GM11168 (cell line): ENCODE results near the gene SLC6A9.

Experiments used
- in situ Hi-C: fragments of 300-500 bp; cut with MboI; formaldehyde crosslinking; loops from one replicate; pipeline ENCODE4 v1.12.0; 2022; ENCODE audit warnings: low sequenced_read_pairs; ENCODE audit not compliant: unreplicated experiment

Gene SLC6A9

DNA sequence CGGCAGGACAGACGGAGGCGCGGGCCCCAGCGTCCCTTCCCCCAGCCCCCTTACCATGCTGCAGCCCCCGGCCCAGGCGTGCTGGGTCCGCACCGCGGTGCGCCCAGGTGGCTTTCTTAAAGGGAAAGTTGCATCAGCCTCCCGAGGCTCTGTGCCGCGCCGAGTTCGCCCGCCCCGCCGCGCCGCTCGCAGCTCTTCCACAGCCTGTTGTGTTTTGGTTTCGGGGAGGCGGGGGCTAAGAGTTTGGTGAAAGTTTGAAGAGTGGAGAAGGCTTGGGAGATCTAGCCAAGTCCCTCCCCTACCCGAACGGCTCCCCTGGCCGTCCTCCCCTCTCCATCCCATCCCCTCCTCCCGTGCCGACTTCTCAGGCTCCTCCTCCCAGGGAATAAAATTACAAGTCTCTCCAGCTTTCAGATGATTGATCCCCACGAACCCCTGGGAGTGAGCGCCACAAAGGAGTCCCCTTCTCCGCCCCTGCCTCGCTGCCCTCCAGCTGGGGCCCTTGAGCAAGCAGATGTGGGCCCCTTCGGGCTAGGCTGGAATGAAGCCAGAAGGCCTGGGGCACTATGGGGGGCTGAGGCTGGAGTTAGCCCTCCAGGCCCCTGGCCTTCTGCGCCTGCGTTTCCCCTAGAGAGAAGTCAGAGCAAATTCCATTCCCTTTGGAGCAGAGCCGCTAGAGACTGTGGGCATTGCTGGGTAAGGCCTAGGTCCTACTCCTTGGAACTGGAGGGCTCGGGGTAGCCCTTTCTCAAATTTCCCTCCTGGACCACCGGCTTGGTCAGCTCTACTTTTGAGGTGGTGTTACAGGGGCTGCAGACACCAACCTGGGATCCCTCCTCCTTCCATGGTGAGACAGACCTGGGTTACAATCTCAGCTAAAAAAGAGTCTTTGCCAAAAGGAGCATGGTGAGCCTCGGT lies at the start of gene SLC6A9:
Gene SLC6A9, minus strand, starts transcription at position 211 of the 918 bp plus-strand sequence. CDS start 7,185 bp downstream, outside the sequence.
- in situ Hi-C loops, result no loop called here

DNA sequence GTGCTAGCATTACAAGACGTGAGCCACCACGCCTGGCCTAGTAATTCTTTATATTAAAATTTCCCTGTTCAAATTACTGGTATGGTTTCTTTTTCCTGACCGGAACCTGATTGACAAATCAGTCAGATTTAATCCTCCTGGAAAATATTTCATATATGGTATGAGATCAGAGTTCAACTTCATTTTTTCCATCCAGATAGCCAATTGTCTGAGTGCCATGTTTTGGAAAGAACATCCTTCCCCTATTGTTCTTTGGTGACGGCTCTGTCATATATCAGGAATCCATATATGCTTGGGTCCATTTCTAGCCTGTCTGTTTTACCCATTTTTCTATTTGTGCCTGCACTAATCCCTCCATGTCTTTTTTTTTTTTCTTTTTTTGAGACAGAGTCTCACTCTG lies 48.3 kb upstream of the SLC6A9 start:
- in situ Hi-C loops, result no loop called here

DNA sequence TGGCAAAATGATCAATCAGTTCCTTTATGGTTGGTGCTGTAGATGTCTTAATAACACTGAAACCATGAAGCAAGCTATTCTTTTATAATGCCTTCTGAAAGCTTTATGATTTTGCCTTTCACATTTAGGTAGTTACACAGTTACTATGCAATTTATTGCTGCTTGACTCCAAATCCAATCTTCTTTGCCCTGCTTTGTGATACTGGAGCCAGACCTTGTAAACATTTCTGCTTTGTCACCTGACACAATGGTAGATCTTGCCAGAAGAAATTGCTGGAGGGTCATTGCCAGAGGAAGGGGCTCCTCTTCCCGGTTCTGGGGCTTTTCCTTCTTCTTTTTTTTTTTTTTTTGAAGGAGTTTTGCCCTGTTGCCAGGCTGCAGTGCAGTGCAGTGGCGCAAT lies 46.8 kb upstream of the SLC6A9 start:
- in situ Hi-C loops, result no loop called here

DNA sequence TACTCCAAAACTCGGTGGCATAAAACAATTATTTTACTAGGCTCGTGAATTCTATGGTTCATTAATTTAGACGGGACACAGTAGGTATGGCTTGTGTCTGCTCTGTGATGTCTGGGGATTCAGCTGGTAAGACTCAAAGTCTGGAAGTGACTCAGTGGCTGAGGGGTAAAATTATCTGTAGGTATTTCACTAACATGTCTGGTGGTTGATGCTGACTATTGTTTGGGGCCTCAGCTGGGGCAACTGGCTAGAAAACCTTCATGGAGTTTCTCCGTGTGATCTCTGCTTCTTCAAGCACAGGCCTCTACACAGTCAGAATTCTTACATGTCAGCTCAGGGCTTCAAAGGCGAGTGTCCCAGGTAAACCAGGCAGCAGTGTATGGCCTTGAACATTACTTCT lies 46.2 kb upstream of the SLC6A9 start:
- in situ Hi-C loops, result no loop called here

DNA sequence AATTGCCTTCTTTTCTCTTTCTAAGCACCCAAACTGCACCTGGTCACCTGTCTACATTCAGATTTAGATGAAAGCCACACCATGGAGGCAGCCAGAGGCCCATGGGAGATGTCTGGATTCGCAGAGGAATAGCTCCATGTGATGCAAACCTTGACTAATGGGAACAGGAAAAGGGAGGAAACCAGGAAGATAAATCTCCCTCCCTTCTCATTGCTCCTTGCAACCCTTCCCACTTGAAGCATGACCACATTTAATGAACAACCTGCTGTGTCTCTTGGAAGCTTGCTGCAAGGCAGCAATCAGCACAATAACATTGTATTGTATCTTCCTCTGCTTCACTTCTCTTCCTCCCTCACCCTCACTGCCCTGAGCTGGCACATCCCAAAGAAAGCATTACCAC lies 44.8 kb upstream of the SLC6A9 start:
- in situ Hi-C loops, result no loop called here

DNA sequence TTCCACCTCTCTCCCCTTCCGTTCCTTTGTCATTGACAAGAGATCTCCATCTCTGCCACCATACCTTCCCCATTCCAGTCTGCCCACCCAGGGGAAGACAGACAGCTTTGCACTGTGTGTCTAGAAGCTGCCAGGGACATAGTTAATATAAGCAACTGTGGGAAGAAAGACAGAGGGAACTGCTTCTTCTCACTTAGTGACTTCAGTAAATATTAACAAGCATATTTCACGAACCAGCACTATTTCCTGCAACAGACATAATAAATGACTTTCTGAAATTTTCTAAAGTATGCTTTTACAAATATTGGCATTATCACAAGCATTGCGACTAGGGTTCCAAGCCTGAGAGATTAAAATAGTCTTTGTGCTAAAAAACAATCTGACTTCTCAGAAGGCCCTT lies 43.2 kb upstream of the SLC6A9 start:
- in situ Hi-C loops, result no loop called here

DNA sequence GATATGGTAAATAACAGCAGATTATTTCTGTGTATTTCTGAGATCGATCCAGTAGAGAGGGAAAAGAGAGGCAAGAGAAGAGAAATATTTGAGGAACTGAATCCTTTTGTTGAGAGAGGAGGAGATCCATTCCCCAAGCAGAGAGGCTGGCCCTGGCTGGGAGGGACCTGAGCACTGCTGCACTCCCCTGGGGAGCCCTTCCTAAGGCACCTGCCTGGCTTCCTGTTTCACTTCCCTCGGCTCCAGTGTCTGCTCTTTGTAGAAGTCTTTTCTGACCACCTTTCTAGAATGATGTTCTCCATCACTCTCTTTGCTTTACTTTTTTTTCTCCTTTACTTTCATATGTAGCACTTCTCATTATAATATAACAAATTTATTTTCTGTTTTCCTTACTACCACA lies 42.3 kb upstream of the SLC6A9 start:
- in situ Hi-C loops, result no loop called here

DNA sequence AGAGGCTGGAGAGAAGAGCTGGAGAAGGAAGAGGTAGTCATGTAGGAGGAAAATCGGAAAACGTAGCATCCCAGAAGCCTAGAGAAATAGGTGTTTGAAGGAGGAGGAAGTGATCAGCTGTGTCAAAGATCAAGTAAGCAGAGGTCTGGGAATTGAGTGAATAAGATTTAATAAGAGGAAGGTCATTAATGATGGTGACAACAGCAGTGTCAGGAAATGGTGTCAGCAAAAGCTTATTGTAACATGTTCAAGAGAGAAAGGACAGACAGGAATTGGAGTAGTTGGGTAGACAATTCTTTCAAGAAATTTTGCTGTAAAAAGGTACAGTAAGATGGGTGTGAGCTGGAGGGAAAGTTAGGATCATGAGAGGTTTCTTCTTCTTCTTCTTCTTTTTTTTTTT lies 41.6 kb upstream of the SLC6A9 start:
- in situ Hi-C loops, result no loop called here

DNA sequence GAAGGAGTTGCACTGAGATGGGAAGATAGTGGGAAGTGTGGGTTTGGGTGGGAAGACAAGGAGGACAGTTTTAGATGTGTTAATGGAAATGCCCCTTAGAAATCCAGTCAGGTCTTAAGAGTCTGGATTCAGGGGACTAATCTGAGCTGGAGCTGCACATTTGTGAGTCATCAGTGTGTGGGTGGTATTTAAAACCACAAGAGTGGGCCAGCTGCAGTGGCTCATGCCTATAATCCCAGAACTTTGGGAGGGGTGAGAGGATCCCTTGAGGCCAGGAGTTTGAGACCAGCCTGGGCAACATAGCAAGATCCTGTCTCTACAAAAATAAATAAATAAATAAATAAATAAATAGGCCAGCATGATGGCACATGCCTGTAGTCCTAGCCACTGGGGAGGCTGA lies 40.9 kb upstream of the SLC6A9 start:
- in situ Hi-C loops, result no loop called here

DNA sequence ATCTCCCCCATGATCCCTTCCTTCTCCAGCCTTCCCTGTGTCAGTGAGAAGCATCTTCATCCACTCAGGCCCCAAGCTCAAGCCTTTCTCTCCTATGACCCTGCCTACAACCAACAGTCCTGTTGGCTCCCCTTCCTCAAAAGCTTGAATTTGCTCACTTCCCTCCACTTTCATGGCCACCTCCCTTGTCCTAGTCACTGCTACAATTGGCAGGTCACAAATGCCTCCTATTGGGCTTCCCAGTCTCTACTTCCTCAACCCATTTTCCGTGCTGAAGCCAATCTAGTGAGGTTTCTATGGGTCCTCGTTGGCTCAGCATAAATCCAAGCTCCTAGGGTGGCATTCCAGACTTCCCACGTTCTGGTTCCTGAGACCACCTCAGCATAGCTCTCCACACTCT lies 40.2 kb upstream of the SLC6A9 start:
- in situ Hi-C loops, result no loop called here

DNA sequence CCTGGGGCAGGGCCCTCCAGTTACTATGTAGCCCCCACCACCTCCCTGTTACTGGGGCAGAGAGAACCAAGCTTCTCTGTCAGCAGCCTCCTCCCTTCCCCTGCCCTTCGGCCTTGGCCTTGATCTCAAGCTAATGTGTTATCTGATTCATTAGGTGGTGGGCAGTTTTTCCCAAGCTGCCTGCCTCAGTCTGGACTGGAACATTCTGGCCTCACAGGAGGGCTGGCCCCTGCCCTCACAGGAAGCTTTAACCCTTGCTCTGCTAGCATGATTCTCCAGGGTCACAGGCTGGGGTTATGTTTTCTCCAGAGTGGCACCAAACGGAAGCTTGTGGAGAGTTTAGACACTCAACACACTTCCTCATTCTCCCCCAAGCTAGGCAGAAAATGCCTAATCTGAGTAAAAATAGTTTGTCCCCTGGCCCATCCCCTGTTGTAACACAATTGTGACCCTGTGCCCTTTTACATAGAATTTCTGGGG lies 37.2 kb upstream of the SLC6A9 start:
- in situ Hi-C loops, result no loop called here

DNA sequence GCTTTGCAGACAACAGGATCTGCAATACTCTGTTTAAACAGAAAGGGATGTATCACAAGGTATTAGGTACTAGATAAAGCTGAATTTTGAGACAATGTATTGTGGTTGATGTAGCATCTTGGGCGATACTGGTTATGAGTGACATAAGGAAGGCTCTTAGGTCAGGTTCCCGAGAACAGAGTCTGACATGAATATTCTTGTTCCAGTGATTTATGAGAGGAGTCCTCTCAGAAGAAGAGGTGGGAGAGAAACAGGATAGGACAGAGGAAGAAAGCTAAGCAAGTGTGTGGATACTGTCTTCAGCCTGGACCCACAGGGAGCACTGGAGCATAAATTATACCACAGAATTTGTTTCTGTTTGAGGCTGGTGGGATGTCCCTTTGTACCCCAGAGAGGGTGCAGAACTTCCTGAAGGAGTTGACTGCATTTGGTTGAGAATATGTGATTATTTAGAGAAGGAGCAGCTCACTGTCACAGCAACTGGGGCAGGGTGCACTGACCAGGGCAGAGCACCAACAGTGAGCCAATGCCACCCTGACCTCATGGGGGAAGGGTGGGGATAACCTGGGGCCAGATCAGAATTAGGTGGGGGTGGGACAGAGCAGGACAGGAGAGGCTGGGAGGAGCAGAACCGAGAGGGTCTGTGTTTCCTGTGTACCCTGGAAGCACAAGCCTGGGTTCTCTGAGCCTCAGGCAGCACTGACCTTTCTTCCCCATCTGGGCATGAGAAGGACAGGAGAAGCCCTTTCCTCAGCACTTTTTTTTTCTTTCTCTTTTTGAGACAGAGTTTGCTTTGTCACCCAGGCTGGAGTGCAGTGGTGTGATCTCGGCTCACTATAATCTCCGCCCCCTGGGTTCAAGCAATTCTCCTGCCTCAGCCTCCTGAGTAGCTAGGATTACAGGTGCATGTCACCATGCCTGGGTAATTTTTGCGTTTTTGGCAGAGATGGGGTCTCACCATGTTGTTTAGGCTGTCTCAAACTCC lies 36.3 kb upstream of the SLC6A9 start:
- in situ Hi-C loops, result no loop called here

DNA sequence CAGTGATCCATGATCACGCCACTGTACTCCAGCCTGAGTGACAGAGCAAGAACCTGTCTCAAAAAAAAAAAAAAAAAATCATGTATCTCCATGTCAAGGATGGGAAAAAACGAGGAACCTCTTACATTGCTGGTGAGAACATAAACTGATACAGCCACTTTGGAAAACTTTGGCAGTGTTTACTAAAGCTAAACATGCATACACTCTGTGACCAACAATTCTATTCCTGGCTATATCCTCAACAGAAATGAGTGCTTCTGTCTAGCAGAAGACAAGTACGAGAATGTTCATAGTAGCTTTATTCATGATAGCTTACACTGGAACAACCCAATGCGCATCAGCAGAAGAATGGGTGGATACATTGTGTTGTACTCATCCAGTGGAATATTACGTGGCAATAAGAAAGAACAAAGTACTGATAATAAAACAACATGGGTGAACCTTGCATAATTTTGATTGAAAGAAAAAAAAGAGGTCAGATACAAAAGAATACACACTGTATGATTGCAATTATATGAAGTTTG lies 31.5 kb upstream of the SLC6A9 start:
- in situ Hi-C loops, result no loop called here

DNA sequence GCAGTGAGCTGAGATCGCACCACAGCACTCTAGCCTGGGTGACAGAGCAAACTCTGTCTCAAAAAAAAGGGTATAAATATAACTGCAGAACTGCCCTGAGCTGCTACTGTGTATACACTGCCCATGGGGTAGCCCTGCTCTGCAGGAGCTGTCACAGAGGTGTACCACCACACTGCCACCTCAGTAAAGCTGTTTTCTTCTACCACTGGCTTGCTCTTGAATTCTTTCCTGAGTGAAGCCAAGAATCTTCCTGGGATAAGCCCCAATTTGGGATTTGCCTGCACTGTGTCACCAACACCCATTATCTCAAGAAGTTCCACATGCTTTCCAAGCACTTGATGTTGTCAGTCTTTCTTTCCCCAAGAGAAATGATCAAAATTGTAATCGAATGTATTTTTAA lies 30.6 kb upstream of the SLC6A9 start:
- in situ Hi-C loops, result no loop called here

DNA sequence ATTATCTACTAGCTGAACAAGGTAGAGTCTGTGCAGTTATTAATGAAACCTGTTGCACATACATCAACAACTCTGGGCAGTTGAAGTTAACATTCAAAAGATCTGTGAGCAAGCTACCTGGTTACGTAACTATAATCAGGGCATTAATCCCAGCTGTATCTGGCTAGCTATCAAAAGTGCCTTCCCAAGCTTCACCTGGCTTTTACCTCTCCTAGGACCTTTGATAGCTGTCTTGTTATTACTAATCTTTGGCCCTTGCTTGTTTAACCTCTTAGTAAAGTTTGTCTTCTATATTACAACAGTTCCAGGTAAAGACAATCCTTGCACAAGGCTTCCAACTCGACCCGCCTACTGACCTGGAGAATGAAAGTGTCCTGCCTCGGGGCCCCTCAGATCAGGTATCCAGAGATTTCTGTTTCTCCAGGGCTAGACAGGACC lies 29.6 kb upstream of the SLC6A9 start:
- in situ Hi-C loops, result no loop called here

DNA sequence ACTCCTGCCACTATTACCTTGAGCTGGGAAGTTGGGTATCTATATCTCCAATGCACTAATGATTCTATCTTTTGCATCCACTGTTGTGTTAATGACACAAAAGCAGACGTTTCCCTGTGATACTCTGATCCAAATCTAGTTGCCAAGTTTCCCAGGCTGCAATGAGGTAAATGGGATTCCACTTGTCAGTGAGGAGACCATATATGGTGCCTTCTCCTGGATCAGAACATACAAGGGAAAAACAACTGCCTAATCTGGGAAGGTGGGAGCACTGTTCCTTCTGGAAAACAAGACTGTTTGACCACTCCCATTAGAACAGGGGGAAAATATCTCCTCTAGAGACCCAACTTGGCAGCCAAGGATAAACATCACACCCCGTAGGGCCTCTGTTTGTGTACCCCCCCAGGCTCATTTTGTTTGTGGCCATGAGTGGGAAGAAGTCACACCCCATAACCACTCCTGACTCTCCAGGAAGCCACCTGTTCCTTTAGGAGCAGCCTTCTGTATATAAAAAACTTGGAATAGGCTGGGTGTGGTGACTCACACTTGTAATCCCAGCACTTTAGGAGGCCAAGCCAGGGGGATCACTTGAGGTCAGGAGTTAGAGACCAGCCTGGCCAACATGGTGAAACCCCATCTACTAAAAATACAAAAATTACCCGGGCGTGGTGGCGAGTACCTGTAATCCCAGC lies 28.5 kb upstream of the SLC6A9 start:
- in situ Hi-C loops, result no loop called here

DNA sequence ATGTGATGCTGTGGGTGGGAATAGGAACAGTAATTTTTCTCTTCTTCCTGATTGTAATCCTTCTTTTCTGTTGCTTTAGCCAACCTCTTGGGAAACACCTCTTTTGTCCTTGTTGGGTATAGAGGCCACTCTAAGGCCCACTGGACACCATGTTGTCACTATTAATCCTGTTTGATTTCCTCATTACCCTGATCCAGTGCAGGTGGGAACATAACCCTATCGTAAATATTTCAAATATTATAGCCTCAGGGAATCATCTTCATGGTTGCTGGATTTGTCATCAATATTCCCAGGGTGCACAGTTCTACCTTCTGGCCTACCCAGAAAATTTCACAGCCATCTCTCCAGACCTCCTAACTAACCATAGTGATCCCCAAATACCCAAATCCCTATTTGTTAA lies 27.9 kb upstream of the SLC6A9 start:
- in situ Hi-C loops, result no loop called here

DNA sequence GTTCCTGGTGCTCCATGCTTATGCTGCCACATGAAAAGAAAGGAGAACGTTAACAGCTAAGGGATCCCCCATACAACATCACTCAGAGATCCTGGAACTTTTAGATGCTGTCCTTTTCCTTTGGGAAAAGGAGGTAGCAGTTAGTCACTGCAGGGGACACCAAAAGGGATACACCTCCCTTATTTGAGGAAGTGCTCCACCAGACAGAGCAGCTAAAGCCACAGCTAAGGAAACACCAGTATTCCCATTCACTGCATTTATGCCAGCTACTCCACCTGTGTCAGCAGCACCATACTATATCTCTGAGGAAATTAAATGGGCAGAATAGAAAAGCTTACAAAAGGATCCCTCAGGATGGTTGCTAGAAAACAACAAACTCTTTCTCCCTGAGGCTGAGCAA lies 26.0 kb upstream of the SLC6A9 start:
- in situ Hi-C loops, result no loop called here

DNA sequence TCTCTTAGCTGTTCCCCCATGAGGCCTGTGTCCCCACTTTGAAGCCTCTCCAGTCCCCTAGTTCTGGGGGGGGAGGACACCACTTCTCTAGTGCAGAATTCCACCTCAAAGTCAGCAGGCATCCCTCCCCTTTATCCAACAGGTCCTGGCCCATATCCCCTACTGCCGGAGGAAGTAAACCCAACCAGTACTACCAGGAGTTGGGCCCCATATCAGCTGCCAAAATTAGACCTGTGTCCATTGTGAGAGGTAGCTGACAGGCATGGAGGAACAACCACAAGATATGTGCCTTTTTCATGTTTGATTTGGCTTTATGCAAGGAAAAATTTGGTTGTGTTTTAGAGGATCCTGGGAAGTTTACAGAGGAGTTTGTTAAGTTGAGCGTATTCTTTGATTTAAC lies 22.1 kb upstream of the SLC6A9 start:
- in situ Hi-C loops, result no loop called here

DNA sequence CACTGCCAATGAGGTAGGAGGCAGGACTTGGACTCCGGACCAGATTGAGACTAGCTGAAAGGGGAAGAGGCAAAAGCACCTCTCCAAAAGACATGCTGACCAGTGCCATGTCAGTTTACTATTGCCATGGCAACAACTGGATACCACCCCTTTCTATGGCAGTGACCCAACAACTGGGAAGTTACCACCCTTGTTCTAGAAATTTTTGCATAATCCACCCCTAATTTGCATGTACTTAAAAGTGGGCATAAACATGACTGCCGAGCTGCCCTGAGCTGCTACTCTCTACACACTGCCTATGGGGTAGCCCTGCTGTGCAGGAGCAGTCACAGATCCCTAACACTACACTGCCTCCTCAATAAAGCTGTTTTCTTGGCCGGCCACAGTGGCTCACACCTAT lies 19.0 kb upstream of the SLC6A9 start:
- in situ Hi-C loops, result no loop called here
